Glutamatergic neuron (in vitro differentiated cells): Measurements from ENCODE around the gene TRPV3. TPM values are rescaled to one million over a fixed set of nuclear protein-coding genes. Genes with fewer than 3 reads are reported as not detected.
"Not testable (repeated sequence)": the region's sequence is repeated elsewhere in the genome, so short reads cannot be mapped to it uniquely, and the experiment has no call there.

Experiments
- DNase-seq: peaks from one replicate; pipeline ENCODE4 v3.0.0; 2022
- H3K27ac Mint-ChIP-seq: one replicate; pipeline ENCODE4 v1.8.0; 2020; ENCODE audit warnings: mild to moderate bottlenecking, mixed read lengths, inconsistent platforms; ENCODE audit not compliant: unreplicated experiment
- H3K27me3 Mint-ChIP-seq: one replicate; pipeline ENCODE4 v1.8.0; 2020; ENCODE audit warnings: mild to moderate bottlenecking, moderate library complexity, mixed read lengths, inconsistent platforms; ENCODE audit not compliant: unreplicated experiment
- H3K36me3 Mint-ChIP-seq: one replicate; pipeline ENCODE4 v1.8.0; 2020; ENCODE audit warnings: mild to moderate bottlenecking, mixed read lengths, inconsistent platforms; ENCODE audit not compliant: unreplicated experiment
- H3K4me1 Mint-ChIP-seq: one replicate; pipeline ENCODE4 v1.8.0; 2020; ENCODE audit warnings: mild to moderate bottlenecking, low read depth, mixed read lengths, inconsistent platforms; ENCODE audit not compliant: unreplicated experiment
- H3K4me3 Mint-ChIP-seq: one replicate; pipeline ENCODE4 v1.8.0; 2020; ENCODE audit warnings: mild to moderate bottlenecking, mixed read lengths, inconsistent platforms; ENCODE audit not compliant: unreplicated experiment
- H3K9me3 Mint-ChIP-seq: one replicate; pipeline ENCODE4 v1.8.0; 2020; ENCODE audit warnings: mild to moderate bottlenecking, moderate library complexity, mixed read lengths, inconsistent platforms; ENCODE audit not compliant: unreplicated experiment
- total RNA-seq: library from RNA; stranded (reverse); fragmentation: NEBNext Ultra II Directional; extraction: Animal tissue kit (Norgen Biotek cat#: 25700); gene quantifications from one replicate; pipeline ENCODE4 v1.2.1, GENCODE V29; 2021; ENCODE audit not compliant: unreplicated experiment
- TF ChIP-seq, protein P1 (sequence below): fragments of 200-600 bp; sonication (generic); IDR thresholded peaks from one replicate; pipeline ENCODE4 v1.5.0; 2021; ENCODE audit not compliant: partially characterized antibody, unreplicated experiment

The TRPV3 gene
- total RNA-seq, 1 donor from 2014 or later: 0.74 TPM

DNA sequence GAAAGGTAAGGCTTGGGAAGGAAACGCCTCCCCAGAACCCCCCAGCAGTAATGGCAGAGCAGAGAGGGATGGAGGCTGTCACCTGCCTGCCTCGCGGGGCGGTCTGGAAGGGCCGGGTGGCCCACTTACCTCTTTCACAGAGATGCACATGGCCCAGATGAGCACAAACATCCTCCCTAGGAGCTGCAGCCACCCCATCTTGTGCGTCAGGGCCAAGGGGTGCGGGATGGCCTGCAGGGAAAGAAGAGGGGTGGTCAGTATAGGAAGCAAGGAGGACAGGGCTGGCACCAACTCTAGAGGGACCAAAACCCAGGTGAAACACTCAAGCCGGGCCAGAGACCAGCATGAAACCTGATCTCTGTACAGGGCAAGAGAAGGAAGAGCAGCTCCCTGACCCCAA, 29.7 kb downstream of the TRPV3 start:
- no peaks in the 10 kb centered on the region for H3K4me1 Mint-ChIP-seq

DNA sequence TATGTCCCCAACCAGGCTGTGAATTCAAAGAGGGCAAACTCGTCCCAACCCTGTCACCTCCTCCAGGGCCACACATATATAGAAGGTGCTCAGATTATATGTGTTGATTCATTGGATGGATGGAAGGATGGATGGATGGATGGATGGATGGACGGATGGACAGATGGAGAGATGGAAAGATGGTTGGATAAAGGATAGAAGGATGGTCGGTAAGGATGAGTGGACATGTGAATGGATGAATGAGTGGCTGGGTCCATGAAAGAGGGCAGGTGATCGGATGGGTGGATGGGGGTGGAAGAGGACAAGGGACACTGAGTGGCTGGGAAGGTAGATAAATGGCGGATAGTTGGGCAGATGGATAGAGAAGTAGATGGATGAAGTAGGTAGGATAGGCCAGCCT, 30.1 kb downstream of the TRPV3 start:
- TF ChIP-seq, protein P1, sequence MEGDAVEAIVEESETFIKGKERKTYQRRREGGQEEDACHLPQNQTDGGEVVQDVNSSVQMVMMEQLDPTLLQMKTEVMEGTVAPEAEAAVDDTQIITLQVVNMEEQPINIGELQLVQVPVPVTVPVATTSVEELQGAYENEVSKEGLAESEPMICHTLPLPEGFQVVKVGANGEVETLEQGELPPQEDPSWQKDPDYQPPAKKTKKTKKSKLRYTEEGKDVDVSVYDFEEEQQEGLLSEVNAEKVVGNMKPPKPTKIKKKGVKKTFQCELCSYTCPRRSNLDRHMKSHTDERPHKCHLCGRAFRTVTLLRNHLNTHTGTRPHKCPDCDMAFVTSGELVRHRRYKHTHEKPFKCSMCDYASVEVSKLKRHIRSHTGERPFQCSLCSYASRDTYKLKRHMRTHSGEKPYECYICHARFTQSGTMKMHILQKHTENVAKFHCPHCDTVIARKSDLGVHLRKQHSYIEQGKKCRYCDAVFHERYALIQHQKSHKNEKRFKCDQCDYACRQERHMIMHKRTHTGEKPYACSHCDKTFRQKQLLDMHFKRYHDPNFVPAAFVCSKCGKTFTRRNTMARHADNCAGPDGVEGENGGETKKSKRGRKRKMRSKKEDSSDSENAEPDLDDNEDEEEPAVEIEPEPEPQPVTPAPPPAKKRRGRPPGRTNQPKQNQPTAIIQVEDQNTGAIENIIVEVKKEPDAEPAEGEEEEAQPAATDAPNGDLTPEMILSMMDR: no peak
- Mint-ChIP-seq H3K27ac (no peak overlapping the region), H3K4me3 (no peak overlapping the region), H3K27me3 (peaks cover 2% of the 10 kb centered on the region), H3K9me3 (peaks cover 3% of the 10 kb centered on the region), H3K36me3 (peaks cover 5% of the 10 kb centered on the region), H3K4me1 (no peaks in the 10 kb centered on the region)
- no peak for DNase-seq

More for the DNA sequence above, 29.7 kb downstream of the TRPV3 start:
- no peak overlapping the region for H3K4me3 Mint-ChIP-seq
- H3K27me3 Mint-ChIP-seq: peaks cover 2% of the 10 kb centered on the region
- peaks cover 5% of the 10 kb centered on the region for H3K36me3 Mint-ChIP-seq
- no peak overlapping the region for H3K27ac Mint-ChIP-seq
- peaks cover 3% of the 10 kb centered on the region for H3K9me3 Mint-ChIP-seq
- TF ChIP-seq, protein P1: no peak
- DNase-seq: no peak

DNA sequence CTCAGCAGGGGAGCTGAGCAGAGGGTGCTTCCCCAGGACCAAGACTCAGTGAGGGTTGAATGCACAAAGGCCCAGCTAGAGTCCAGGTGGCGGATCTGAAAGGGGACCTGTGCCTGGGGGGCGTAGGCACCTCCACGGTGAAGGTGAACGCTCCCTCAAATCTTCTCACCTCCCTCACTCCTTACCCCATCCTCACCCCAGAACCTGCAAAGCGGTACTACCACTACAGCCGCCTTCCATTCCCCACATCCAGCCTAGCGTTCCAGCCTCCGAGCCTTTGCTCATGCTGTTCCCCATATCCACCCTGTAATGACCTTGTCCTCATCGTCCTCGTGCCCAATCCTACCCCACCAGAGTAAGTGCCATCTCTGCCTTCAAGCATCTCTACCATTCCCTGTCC, 30.6 kb downstream of the TRPV3 start:
- Mint-ChIP-seq H3K36me3 (peaks cover 5% of the 10 kb centered on the region), H3K27me3 (peaks cover 2% of the 10 kb centered on the region), H3K4me3 (no peak overlapping the region), H3K4me1 (no peaks in the 10 kb centered on the region), H3K9me3 (peaks cover 3% of the 10 kb centered on the region), H3K27ac (no peak overlapping the region)
- no peak for DNase-seq
- TF ChIP-seq, protein P1: no peak

DNA sequence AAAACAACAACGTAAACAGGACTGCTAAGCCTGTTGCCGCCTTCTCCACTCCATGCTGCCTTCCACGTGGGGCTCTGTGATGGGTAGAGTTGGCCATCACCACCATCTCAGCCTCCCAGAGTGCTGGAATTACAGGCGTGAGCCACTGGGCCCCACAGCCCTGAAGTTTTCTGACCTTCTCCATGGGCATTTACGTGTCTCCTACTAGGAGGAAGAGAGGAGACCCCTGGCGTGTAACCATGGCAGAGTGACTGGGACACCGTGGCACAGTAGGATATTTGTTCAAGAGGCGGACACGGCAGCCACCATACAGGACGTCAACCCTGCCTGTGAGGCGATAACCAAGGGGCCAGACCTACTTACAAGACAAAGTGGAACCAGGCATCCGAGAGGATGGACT, 31.1 kb downstream of the TRPV3 start:
- no peak overlapping the region for H3K4me3 Mint-ChIP-seq
- TF ChIP-seq, protein P1: no peak
- H3K27ac Mint-ChIP-seq: no peak overlapping the region
- no peak for DNase-seq
- peaks cover 3% of the 10 kb centered on the region for H3K9me3 Mint-ChIP-seq
- no peaks in the 10 kb centered on the region for H3K4me1 Mint-ChIP-seq
- H3K27me3 Mint-ChIP-seq: peaks cover 2% of the 10 kb centered on the region
- H3K36me3 Mint-ChIP-seq: peaks cover 5% of the 10 kb centered on the region

DNA sequence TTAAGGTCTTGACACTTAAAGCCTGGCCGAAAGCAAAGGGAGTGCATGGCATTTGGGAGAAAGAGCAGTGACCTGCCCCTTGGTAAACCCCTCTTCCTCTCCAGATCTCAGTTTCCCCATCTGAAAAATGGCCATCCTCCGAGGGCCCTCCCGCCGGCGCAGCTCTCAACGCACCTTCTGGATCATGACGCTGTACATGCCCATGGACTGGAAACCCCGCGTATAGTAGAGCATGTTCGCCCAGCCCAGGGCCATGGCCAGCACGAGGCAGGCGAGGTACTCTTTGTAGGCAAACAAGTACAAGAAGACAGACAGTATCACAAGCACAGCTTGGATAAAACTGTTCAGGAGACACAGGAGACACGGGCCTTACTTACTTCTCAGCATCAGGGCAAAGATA, 33.6 kb downstream of the TRPV3 start:
- peaks cover 2% of the 10 kb centered on the region for H3K27me3 Mint-ChIP-seq
- H3K4me1 Mint-ChIP-seq: no peaks in the 10 kb centered on the region
- no peak overlapping the region for H3K4me3 Mint-ChIP-seq
- no peak overlapping the region for H3K27ac Mint-ChIP-seq
- TF ChIP-seq, protein P1: no peak
- no peak for DNase-seq
- H3K9me3 Mint-ChIP-seq: peaks cover 3% of the 10 kb centered on the region
- H3K36me3 Mint-ChIP-seq: peaks cover 5% of the 10 kb centered on the region

DNA sequence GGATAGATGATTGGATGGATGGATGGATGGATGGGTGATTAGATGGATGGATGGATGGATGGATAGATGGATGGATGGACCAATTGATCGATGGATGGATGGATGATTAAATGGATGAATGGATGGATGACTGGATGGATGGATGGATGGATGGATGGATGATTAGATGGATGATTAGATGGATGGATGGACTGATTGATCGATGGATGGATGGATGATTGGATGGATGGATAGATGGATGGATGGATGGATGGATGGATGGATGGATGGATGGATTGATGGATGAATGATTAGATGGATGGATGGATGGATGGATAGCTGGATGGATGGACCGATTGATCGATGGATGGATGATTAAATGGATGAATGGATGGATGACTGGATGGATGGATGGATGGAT, 38.1 kb downstream of the TRPV3 start:
- H3K36me3 Mint-ChIP-seq, H3K27me3 Mint-ChIP-seq, DNase-seq, H3K4me1 Mint-ChIP-seq, H3K4me3 Mint-ChIP-seq, H3K27ac Mint-ChIP-seq, H3K9me3 Mint-ChIP-seq: not testable (repeated sequence)
